Measurements from ENCODE around the gene MARK3. TPM values are rescaled to one million over a fixed set of nuclear protein-coding genes. Genes with fewer than 3 reads are reported as not detected.

The MARK3 gene
- total RNA-seq, 4 donors from 2014 or later = 78.8 to 133 (median 121) TPM

GRCh38 chr14:103343164-103343879 lies 41.9 kb upstream of the MARK3 start:
- TF ChIP-seq CTCF (IDR thresholded peaks at IDR 0.05) = no peak
- DNase-seq (ENCODE audit: low spot score) (no peak), ATAC-seq (ENCODE audit: low FRiP score) (no peak)

GRCh38 chr14:103343905-103344797 lies 41.1 kb upstream of the MARK3 start:
- TF ChIP-seq CTCF (IDR thresholded peaks at IDR 0.05) = no peak
- DNase-seq (ENCODE audit: low spot score) (no peak), ATAC-seq (ENCODE audit: low FRiP score) (no peak)

GRCh38 chr14:103346286-103346685 lies 38.9 kb upstream of the MARK3 start:
- ATAC-seq (ENCODE audit: low FRiP score) = no peak
- TF ChIP-seq CTCF (IDR thresholded peaks at IDR 0.05) = no peak
- no peak for DNase-seq (ENCODE audit: low spot score)

- no peak for DNase-seq (ENCODE audit: low spot score)
- TF ChIP-seq CTCF (IDR thresholded peaks at IDR 0.05) = no peak
- no peak for ATAC-seq (ENCODE audit: low FRiP score)
Measured at GRCh38 chr14:103347091-103347815, 38.0 kb upstream of the MARK3 start.

- ATAC-seq (ENCODE audit: low FRiP score) (no peak), DNase-seq (ENCODE audit: low spot score) (no peak)
- TF ChIP-seq CTCF (IDR thresholded peaks at IDR 0.05) = no peak
Measured at GRCh38 chr14:103348154-103348553, 37.1 kb upstream of the MARK3 start.

GRCh38 chr14:103349982-103350381 lies 35.2 kb upstream of the MARK3 start:
- no peak for TF ChIP-seq CTCF (IDR thresholded peaks at IDR 0.05)
- DNase-seq (ENCODE audit: low spot score) (no peak), ATAC-seq (ENCODE audit: low FRiP score) (no peak)

Measured in omental fat pad (tissue), 4 donors.